WERI-Rb-1 (cell line): Measurements from ENCODE around the gene RDH14.

Experiments used
- DNase-seq: peaks from one replicate; pipeline ENCODE4 v3.0.0-alpha.2; 2020
- H3K27ac ChIP-seq: fragments of 250-450 bp; sonication (Bioruptor Pico); 2 replicates; pipeline ENCODE4 v1.5.1; 2020; ENCODE audit warnings: mild to moderate bottlenecking, moderate library complexity
- H3K27me3 ChIP-seq: fragments of 250-450 bp; sonication (Bioruptor Pico); 2 replicates; pipeline ENCODE4 v1.5.1; 2021; ENCODE audit warnings: mild to moderate bottlenecking, low read depth, moderate library complexity; ENCODE audit not compliant: insufficient read depth, severe bottlenecking
- H3K36me3 ChIP-seq: fragments of 250-450 bp; sonication (Bioruptor Pico); 2 replicates; pipeline ENCODE4 v1.5.1; 2020; ENCODE audit warnings: mild to moderate bottlenecking, moderate library complexity
- H3K4me3 ChIP-seq: 2 replicates; pipeline ENCODE4 v1.5.1; 2011; ENCODE audit warnings: low read depth, mild to moderate bottlenecking, control low read depth, low read length
- H3K9me3 ChIP-seq: fragments of 250-450 bp; sonication (Bioruptor Pico); 2 replicates; pipeline ENCODE4 v1.5.1; 2021; ENCODE audit warnings: mild to moderate bottlenecking, moderate library complexity; ENCODE audit not compliant: severe bottlenecking
- CTCF ChIP-seq: IDR thresholded peaks from 2 replicates; pipeline ENCODE4 v1.5.1; 2011; ENCODE audit warnings: low read depth, mild to moderate bottlenecking, control low read depth, inconsistent platforms, low read length

Gene RDH14

GRCh38 chr2:18596993-18597392 lies 36.5 kb upstream of the RDH14 start:
- no peak for DNase-seq
- Histone ChIP-seq H3K9me3 (no peaks in the 10 kb centered on the region), H3K27ac (no peak overlapping the region), H3K36me3 (no peaks in the 10 kb centered on the region), H3K27me3 (peaks cover 12% of the 10 kb centered on the region), H3K4me3 (no peak overlapping the region)
- no peak for TF ChIP-seq CTCF

- no peak overlapping the region for H3K4me3 ChIP-seq
- no peaks in the 10 kb centered on the region for H3K36me3 ChIP-seq
- peaks cover 6% of the 10 kb centered on the region for H3K27me3 ChIP-seq
- no peak for TF ChIP-seq CTCF
- no peaks in the 10 kb centered on the region for H3K9me3 ChIP-seq
- H3K27ac ChIP-seq: no peak overlapping the region
- no peak for DNase-seq
Observed at GRCh38 chr2:18593496-18593895, 33.0 kb upstream of the RDH14 start.

- H3K9me3 ChIP-seq: no peaks in the 10 kb centered on the region
- H3K27me3 ChIP-seq: peaks cover 6% of the 10 kb centered on the region
- H3K4me3 ChIP-seq: no peak overlapping the region
- DNase-seq: no peak
- H3K27ac ChIP-seq: no peak overlapping the region
- TF ChIP-seq CTCF: no peak
- H3K36me3 ChIP-seq: no peaks in the 10 kb centered on the region
Observed at GRCh38 chr2:18592372-18592771, 31.9 kb upstream of the RDH14 start.

- H3K36me3 ChIP-seq: no peaks in the 10 kb centered on the region
- no peak for DNase-seq
- peaks cover 6% of the 10 kb centered on the region for H3K9me3 ChIP-seq
- no peak for TF ChIP-seq CTCF
- no peak within 1 kb of the TSS for H3K27ac ChIP-seq
- peaks cover 5% of the 10 kb centered on the region for H3K27me3 ChIP-seq
- no peak within 1 kb of the TSS for H3K4me3 ChIP-seq
Observed at GRCh38 chr2:18589354-18589753, 28.9 kb upstream of the RDH14 start, which contains the start of gene NT5C1B. Gene NT5C1B, minus strand, starts transcription at chr2:18589569. Its CDS starts 101 bp downstream, at chr2:18589468.

- TF ChIP-seq CTCF: no peak
- Histone ChIP-seq H3K27me3 (peaks cover 5% of the 10 kb centered on the region), H3K36me3 (no peaks in the 10 kb centered on the region), H3K9me3 (peaks cover 6% of the 10 kb centered on the region), H3K4me3 (no peak overlapping the region), H3K27ac (no peak overlapping the region)
- DNase-seq: no peak
Observed at GRCh38 chr2:18588802-18589201, 28.3 kb upstream of the RDH14 start.

- H3K27ac ChIP-seq: no peak overlapping the region
- no peak overlapping the region for H3K4me3 ChIP-seq
- H3K27me3 ChIP-seq: peaks cover 5% of the 10 kb centered on the region
- TF ChIP-seq CTCF: no peak
- peaks cover 6% of the 10 kb centered on the region for H3K9me3 ChIP-seq
- no peaks in the 10 kb centered on the region for H3K36me3 ChIP-seq
- DNase-seq: no peak
Observed at GRCh38 chr2:18588049-18588448, 27.6 kb upstream of the RDH14 start.
